GM19328 (cell line): ENCODE results near the gene TMSB4X.
"Not testable (repeated sequence)": the region's sequence is repeated elsewhere in the genome, so short reads cannot be mapped to it uniquely, and the experiment has no call there.

ENCODE experiments used
- ATAC-seq: cut with Tn5 transposase; IDR thresholded peaks from one replicate; pipeline ENCODE4 v1.9.1; 2021; ENCODE audit warnings: mild to moderate bottlenecking, moderate library complexity; ENCODE audit not compliant: unreplicated experiment

The TMSB4X gene

GRCh38 chrX:13016731-13017130, 41.8 kb downstream of the TMSB4X start:
- not testable (repeated sequence) for ATAC-seq

GRCh38 chrX:13022926-13023325, 48.0 kb downstream of the TMSB4X start:
- no peak for ATAC-seq

- ATAC-seq: no peak
These were observed 48.7 kb downstream of the TMSB4X start for GRCh38 chrX:13023567-13023966.

- ATAC-seq: no peak
These were observed 49.1 kb downstream of the TMSB4X start for GRCh38 chrX:13023979-13024378.

GRCh38 chrX:13024986-13025385, 50.1 kb downstream of the TMSB4X start:
- no peak for ATAC-seq
